ENCODE data around the gene GPR137.

GPR137 gene

DNA sequence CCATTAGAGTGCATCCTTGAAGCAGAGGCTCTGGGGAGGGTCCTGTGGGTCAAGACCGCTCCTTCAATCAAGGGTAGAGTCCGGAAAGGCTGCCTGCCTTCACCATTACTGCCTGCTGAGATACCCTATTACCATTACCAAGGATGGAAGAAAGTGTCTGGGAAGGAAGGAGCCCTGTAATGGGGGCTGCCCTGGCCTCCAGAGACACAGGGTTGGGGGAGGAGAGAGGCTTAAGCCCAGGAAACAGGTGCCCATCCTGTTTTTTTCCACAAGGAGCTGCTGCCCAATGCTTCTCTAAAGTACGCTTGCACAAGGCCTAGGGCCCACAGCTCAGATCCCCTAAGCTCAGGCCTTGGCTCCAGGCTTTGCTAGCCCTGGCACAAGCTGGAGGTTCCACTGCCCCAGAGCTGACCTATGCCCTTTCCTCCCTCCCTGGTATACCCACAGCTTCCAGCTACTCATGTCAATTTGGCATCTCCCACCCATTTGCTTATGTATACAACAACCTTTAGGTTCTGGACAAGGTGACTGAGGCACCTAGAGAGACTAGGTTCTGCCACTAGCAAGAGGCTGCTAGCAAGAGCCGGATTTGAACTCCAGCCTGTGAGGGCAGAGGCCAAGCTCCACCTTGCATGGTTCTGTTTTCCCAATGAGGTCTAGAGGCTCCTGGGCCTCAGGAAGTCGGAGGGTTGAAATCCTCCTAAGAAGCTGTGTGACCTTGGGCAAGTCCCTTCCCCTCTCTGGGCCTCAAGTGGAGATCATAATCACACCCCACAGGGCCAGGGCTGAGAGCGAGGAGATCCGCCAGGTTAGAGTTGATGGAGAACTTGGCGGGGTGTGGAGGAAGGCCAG lies 35.9 kb upstream of the GPR137 start:
- no peak for DNase-seq

DNA sequence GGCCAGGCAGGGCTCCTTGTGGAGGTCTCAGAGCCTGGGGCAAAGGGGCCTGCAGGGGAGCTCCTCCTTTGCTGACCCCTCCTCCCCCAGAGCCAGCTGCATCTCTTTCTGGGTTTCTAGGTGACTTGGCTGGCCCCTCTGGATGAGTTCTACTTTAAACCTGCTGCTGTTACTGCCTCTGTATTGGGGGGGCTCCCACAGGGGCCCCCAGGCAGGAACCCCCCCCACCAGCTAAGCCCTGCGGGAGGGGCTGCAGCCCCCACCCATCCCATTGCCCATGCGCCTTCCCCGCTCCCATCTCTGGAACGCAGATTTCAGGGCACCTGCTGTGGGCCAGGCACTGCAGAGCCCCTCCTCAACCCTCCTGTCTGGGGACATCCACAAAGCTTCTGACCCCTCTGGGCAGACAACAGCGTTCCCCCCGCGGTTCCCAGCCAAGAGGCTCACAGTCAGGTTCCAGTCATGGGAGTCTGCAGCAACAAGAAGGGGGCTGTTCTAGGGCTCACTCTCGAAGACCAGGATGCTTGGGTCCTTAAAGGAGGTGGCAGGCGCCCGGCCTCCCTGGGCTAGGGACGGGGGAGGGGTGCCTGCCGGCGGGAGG lies 35.1 kb upstream of the GPR137 start:
- DNase-seq = no peak

DNA sequence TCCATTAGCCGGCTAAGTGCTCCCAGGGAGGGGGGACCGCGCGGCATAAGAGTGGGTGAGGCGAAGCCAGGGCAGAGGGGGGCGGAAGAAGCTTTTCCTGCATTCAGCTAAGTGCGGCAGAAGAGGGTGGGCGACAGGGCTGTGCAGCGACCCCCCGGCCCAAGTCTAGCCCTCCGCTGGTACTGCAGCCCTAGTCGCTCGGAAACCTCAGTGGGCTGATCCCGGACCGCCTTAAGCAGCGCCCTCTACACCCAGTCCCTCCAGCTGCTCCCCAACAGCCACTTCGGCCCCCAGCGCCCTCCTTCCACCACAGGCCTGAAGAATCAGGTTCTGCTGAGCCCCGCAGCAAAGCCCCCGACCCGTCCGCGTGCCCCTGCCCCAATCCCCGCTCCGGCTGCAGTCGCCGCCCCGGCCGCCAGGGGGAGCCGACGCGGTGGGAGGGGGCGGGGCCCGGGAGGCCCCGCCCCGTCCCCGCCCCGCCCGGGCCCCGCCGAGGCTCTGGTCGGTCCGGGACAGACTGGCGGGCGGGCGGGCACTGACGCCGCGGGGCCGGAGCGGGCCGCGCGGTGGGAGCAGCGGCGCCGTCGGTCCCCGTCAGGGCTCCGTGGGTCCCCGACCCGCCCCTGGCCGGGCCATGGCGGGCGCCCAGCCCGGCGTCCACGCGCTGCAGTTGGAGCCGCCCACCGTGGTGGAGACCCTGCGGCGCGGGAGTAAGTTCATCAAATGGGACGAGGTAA lies 34.5 kb upstream of the GPR137 start, which contains the start of gene PLCB3:
TSS of gene PLCB3 (plus strand) at position 515 of the 737 bp plus-strand sequence. CDS start at position 635, 120 bp downstream.
- peak in 1 of 2 experiments; percentile 41 for DNase-seq

DNA sequence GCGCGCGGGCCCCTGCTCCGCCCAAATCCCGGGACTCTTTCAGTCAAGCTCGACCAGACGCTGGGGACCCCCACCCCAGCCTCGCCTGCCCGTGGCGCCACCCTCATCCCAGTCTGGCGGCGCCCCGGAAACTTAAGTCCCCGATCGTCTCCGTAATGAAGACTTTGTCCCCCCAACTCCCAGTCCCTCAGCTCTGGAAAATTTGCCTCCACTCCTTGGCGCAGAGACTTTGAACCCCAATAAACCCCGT lies 34.0 kb upstream of the GPR137 start:
- no peak for DNase-seq

DNA sequence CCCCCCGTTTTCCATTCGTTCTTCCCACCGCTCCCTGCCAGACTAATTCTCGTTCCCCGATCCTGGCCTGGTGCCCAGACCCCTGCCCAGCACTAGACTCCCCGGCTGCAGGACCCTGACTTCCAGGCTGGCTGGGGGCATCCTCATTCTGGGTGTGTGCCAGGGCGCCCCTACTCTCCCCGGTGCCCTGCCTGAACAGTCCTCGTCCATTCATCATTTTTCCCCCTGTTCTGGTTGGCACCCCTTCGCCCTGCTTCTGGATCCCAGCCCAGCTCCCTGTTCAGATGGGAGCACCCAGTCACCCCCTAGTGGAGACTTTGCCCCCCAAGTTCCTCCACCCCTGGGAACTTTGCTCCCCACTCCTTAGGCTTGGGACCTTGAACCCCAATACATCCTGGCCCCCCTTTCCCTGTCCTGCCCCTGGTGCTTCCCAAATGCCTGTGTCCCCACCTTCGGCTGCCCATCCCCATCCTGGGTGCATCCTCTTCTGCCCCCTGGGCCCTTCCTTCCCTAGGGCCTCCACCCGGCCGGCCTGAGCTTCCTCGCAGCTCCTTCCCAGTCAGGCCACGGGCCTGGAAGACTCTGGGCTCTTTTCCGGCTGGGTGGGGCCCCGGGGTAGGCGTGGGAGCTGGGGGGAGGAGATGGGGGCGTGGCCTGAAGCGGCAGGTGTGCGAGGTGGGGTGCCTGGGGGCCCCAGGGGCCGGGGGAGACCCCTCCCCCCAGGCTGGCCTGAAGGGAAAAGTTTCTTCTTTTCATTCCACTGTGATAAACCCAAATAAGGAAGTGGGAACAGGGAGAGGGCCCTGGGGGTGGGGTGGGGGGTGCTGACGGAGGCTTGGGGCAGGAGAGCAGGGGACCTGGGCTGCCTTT lies 33.4 kb upstream of the GPR137 start:
- DNase-seq = no peak

DNA sequence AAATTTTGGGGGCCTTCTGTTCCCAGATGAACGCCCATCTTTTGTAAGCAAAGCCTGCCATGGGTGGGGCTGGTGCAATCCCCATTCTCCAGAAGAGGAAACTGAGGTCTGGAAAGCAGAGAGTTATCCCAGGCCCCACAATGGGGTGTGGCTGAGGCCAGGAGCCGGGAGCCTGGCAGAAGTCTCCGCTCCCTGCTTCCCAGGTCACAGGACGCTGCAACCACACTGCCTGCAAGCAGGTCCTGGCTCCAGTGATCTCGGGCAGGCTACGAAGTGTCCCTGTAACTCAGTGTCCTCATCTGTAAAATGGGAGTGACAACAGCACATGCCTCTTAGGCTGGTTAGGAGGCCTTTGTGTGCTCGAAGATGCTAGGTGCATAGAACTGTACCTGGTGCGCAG lies 32.6 kb upstream of the GPR137 start:
- no peak for DNase-seq

DNA sequence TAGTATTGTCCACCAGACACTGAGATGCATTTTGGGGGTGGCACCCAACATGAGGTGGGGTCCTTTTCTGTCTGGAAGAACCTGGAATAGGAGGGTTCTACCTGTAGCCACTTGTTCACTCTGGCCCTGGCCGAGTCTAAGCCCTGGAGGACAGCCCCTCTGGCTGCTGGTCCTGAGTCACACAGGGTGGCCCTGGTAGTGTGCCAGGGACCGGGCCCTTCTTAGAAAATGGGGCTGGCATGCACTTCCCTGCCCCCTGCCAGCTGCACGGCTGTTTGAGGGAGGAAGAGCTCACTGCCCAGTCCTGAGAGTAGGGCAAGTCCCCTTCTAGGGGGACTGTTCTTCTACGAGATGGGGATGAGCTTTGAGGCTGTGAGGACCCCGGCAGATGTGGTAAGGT lies 32.2 kb upstream of the GPR137 start:
- DNase-seq = no peak

DNA sequence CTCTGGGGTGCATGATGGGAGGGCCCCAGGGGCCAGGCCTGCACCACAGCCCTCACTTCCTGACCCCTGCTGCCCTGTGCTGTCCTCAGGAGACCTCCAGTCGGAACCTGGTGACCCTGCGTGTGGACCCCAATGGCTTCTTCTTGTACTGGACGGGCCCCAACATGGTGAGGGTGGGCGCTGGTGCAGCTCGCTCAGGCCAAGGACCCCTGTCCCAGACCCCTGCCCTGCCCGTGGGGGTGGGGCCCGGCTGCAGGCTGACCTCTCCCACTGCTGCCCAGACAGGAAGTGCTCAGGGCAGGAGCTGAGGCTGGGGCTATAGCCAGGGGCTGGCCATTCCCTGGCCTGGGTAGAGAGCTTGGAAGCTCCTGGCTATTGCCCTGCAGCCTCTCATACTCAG lies 31.3 kb upstream of the GPR137 start:
- DNase-seq = no peak

DNA sequence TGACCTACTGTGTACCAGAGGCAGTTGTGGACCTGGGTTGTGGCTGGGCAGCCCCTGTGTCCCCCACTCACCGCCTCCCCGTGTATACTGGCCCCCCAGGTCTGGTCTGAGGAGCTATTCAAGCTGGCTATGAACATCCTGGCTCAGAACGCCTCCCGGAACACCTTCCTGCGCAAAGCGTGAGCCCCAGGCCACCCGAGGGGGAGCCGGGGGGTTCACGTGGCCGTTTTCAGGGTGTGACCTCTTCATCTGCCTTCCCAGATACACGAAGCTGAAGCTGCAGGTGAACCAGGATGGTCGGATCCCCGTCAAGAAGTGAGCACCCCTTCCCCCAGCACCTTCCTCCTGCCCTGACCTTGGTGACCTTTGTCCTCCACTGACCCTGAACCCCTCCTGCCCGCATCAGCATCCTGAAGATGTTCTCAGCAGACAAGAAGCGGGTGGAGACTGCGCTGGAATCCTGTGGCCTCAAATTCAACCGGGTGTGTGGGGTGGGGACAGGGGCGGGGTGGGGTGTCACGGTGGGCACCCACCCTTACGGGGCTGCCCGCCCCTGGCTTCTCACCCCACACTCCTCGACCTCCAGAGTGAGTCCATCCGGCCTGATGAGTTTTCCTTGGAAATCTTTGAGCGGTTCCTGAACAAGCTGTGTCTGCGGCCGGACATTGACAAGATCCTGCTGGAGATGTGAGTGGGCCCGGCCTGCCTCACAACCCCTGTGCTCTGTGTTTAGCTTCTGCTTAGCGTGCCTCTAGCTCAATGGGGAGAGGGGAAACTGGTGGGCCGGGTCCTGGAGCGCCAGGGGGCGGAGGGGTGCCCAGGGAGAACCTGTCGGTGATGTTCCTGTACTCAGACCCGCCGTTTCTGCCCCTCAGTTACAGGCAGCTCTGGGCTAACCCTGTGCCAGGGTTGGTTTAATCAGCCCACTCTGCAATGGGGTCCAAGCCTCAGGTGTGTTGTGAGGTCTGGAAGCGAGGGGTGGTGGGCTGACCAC lies 30.2 kb upstream of the GPR137 start:
- no peak for DNase-seq

DNA sequence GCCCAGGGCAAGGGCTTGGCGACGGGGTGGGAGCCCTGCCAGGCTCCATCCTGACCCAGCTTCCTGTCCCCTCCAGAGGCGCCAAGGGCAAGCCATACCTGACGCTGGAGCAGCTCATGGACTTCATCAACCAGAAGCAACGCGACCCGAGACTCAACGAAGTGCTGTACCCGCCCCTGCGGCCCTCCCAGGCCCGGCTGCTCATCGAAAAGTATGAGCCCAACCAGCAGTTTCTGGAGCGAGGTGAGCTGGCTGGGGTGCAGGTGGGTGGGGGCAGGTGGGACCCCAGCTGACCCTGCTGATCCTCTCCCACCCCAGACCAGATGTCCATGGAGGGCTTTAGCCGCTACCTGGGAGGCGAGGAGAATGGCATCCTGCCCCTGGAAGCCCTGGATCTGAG lies 29.3 kb upstream of the GPR137 start:
- no peak for DNase-seq

DNA sequence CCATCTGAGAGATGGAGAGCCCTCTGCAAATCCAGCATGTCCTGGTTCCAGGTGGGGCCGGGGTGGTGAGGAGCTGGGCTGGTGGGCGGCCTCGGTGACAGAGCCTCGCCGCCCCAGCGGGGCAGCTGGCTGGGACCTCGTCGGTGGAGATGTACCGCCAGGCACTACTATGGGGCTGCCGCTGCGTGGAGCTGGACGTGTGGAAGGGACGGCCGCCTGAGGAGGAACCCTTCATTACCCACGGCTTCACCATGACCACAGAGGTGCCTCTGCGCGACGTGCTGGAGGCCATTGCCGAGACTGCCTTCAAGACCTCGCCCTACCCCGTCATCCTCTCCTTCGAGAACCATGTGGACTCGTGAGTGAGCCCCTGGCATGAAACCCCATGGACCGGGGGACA lies 27.3 kb upstream of the GPR137 start:
- DNase-seq = no peak

DNA sequence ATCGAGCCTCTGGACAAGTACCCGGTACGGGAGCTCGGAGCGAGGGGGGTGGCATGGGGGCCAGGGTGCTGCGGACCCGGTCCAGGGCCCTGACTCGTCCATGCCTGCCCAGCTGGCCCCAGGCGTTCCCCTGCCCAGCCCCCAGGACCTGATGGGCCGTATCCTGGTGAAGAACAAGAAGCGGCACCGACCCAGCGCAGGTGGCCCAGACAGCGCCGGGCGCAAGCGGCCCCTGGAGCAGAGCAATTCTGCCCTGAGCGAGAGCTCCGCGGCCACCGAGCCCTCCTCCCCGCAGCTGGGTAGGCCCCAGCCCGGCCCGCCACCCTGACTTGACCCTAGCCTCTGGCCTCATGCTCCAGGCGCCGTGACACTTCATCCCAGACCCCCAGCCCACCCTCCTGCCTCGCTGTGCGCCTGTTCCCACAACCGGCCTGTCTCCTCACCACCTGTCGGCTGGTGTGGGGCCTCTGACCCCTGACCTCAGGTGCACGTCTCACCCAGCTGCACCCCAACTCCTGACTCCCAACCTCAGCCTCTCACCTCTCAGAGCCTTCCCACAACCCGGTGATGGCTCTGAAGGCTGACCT lies 26.6 kb upstream of the GPR137 start:
- no peak for DNase-seq

DNA sequence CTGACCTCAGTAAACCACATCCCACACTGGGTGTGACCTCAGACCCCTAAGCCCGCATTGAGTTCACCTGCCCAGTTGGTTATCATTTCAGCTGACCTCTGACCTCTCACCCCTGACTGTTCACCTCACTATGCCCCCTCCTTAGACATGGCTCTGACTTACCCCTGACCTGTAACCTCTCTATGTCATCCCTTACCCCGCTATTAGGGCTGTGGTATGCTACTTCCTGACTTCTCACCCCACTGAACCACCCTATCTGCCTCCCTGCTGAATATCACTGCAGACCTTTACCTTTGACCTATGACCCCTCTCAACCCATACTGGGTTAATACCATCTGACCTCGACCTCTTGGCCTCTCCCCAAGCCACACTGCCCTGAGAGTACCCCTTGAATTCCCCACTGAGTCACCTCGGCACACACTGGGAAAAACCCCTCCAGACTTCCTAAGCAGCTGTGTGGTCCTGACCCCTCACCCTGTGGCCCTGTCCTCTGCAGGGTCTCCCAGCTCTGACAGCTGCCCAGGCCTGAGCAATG lies 26.0 kb upstream of the GPR137 start:
- DNase-seq = no peak

DNA sequence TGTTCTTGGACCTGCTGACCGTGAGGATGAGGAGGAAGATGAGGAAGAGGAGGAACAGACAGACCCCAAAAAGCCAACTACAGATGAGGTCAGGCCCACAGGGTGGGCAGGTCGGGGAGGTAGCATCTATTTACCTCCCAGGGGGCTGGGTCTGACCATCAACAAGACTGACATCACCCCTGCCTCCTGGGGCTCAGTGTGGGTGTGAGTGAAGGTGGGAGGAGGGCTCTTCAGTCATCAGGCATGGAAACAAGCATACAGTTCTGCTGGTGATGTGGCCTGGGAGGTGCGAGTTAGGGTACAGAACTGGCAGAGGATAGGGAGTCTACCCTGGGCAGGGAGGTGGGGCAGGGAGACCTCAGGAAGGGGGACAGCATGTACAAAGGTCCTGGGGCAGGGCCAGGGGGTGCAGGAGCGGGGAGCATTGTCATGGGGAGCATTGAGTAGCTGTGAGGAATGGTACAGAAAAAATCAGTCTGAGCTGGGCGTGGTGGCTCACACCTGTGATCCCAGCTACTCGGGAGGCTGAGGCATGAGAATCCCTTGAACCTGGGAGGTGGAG lies 25.4 kb upstream of the GPR137 start:
- no peak for DNase-seq

DNA sequence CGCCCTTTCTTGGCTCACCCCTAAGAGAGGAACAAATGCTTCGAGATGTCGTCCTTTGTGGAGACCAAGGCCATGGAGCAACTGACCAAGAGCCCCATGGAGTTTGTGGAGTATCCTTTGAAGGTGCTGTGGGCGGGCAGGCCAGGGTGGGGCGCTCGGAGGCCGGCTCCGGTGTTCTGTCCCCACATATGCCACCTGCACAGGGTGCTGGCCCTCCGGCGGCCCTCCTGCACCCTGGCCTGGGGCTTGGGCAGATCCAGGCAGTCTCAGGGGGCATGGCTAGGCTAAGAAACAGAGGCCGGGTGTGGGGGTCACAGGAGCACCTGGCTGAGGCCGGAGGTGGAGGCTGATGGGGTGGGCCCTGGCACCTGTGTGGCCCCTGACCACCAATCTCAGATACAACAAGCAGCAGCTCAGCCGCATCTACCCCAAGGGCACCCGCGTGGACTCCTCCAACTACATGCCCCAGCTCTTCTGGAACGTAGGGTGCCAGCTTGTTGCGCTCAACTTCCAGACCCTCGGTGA lies 24.0 kb upstream of the GPR137 start:
- no peak for DNase-seq

DNA sequence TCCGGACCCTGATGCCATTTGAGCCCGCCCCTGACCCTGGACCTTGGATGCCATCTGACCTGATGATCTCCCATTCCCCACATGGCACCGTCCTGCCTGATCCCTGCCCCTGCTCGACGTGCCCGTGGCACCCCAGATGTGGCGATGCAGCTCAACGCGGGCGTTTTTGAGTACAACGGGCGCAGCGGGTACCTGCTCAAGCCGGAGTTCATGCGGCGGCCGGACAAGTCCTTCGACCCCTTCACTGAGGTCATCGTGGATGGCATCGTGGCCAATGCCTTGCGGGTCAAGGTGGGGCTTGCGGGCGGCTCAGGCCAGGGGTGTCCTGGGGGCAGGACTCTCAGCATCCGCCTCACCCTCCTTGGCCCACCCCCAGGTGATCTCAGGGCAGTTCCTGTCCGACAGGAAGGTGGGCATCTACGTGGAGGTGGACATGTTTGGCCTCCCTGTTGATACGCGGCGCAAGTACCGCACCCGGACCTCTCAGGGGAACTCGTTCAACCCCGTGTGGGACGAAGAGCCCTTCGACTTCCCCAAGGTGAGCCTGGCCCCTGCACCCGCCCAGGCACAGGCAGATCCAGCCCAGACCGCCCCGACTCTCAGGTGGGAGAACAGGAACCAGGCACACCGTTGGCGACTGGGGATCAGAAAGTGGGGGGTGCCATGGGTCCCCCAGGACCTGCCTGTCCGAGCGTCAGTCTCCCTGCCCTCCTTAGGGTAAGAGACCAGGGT lies 23.2 kb upstream of the GPR137 start:
- DNase-seq = no peak

DNA sequence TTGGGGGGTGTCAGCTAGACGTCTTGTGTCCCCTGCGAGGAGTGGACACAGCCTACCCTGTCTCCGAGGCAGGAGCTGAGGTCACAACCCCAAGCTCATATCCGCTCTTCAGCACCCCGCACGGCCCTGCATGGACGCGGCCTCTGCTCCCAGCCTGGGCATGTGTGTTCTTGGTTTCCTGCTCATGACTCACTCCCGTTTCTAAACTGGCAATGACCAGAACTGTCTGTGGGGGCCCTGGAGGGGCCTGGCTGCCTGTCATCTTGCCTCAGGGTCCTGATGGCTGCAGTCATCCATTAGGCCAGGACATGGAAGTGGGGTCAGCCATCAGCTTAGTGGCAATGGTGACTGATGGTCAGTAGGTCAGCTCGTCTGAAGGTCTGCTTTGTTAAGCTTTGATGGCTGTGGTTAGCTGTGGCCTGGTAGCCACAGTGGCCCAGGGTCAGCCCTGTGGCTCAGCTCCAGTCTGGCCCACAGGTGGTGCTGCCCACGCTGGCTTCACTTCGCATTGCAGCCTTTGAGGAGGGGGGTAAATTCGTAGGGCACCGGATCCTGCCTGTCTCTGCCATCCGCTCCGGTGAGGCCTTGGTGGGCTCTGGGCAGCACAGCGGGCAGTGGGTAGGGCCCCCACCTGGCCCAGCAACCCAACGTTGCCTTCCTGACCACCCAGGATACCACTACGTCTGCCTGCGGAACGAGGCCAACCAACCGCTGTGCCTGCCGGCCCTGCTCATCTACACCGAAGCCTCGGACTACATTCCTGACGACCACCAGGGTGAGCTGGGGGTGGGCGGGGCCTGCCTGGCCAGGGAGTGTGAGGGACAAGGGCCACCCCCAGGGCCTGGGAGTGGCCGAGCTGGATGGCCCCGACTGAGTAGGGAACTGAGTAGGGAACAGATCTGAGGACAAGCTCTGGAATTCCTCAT lies 22.4 kb upstream of the GPR137 start:
- no peak for DNase-seq

DNA sequence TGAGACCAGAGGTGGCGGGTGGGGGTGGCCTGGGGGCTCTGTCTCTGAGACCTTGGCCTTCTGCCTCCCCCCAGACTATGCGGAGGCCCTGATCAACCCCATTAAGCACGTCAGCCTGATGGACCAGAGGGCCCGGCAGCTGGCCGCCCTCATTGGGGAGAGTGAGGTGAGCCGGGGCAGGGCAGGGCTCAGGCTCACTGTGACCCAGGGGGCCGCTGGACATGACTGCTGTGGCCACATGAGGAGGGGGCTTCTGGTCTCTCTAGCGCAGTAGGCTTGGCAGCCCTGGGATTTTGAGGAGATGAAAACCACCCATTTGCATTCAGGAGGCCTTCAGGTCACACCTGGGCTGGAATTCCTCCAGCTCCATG lies 21.7 kb upstream of the GPR137 start:
- DNase-seq = no peak

DNA sequence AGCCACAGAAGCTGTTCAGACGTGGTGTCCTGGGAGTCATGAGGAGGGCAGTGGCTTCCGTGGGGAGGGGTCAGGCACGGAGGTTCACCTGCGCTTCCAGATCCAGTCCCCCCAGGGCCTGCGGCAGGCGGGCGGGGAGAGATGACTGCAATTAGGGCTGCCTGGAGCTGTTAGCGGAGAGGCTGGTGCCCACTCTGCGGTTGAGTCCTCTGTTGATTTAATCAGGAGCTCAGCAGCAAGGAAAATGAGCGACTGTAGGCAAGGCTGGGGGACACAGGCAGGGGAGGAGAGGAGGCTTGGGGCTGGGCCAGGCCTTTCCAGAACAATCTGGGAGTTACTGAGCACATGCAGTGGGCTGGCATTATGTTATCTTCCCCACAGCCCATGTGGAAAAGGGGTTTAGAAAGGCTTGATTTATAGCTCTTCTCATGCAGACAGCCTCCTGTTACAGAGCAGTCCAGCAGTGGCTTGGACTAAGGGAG lies 21.2 kb upstream of the GPR137 start:
- no peak for DNase-seq

Data from activated CD4-positive, alpha-beta T cell treated with anti-CD3 and anti-CD28 coated beads, Interleukin-2, amount 50 U/mL, for 4 hours (primary cell).